Panc1 (cell line): ENCODE data around the gene RGMB. TPM values are rescaled to one million over a fixed set of nuclear protein-coding genes. Genes with fewer than 3 reads are reported as not detected.

ENCODE experiments used
- ATAC-seq: fragments of 200-7000 bp; cut with Tn5 transposase; 2 replicates; pipeline ENCODE4 v1.9.1; 2020; ENCODE audit warnings: mild to moderate bottlenecking, moderate library complexity
- BruUV-seq: library from RNA; stranded (reverse); fragments of 400-500 nt; replicated peaks from 2 replicates; lab custom pipeline; 2021; lab: Mats Ljungman, UMichigan
- CTCF ChIA-PET: fragments of 300-600 bp; sonication (Branson Sonifier 250); formaldehyde crosslinking; loops from one replicate; lab custom pipeline; 2022; ENCODE audit warnings: antibody characterized with exemption; lab: Charles Lee
- POLR2A ChIA-PET: fragments of 300-600 bp; sonication (Branson Sonifier 250); formaldehyde crosslinking; loops from one replicate; lab custom pipeline; 2022; ENCODE audit warnings: antibody characterized with exemption; lab: Charles Lee
- DNase-seq: peaks from one replicate; pipeline ENCODE4 v3.0.0-alpha.2; 2010; ENCODE audit warnings: low read depth, low spot score
- H3K27ac ChIP-seq: 2 replicates; pipeline ENCODE4 v1.5.1; 2011; ENCODE audit warnings: mild to moderate bottlenecking, low read length, inconsistent platforms
- H3K27me3 ChIP-seq: fragments of 200-500 bp; sonication (Bioruptor generic); 2 replicates; pipeline ENCODE4 v1.6.0; 2014; ENCODE audit warnings: low read length, inconsistent platforms; ENCODE audit not compliant: control insufficient read depth, insufficient read depth
- H3K36me3 ChIP-seq: fragments of 200-500 bp; sonication (Bioruptor generic); 2 replicates; pipeline ENCODE4 v1.5.1; 2014; ENCODE audit warnings: inconsistent platforms, mild to moderate bottlenecking, low read length, moderate library complexity; ENCODE audit not compliant: control insufficient read depth, insufficient read depth
- H3K4me1 ChIP-seq: 2 replicates; pipeline ENCODE4 v1.5.1; 2011; ENCODE audit warnings: inconsistent platforms, mild to moderate bottlenecking, low read length, moderate library complexity; ENCODE audit not compliant: control insufficient read depth, insufficient read depth
- H3K4me3 ChIP-seq, 2 experiments: 2 replicates each; pipeline ENCODE4 v1.5.1; 2011 to 2012; ENCODE audit warnings: low read depth in 2 of 2, low read length in 2 of 2, mild to moderate bottlenecking in 2 of 2, inconsistent platforms in 1 of 2, moderate library complexity in 1 of 2
- H3K9me3 ChIP-seq: fragments of 200-500 bp; sonication (Bioruptor generic); 2 replicates; pipeline ENCODE4 v1.5.1; 2014; ENCODE audit warnings: low read depth, mild to moderate bottlenecking, inconsistent platforms, low read length, moderate library complexity; ENCODE audit not compliant: control insufficient read depth, insufficient read depth
- CTCF ChIP-seq: fragments of 450-650 bp; IDR thresholded peaks from 2 replicates; pipeline ENCODE4 v1.5.1; 2017; ENCODE audit warnings: mild to moderate bottlenecking
- POLR2AphosphoS5 ChIP-seq: IDR thresholded peaks from 2 replicates; pipeline ENCODE4 v1.6.1; 2012; ENCODE audit warnings: mild to moderate bottlenecking, low read depth, low read length, moderate library complexity
- REST ChIP-seq, 2 experiments: IDR thresholded peaks; 2 replicates each; pipeline ENCODE4 v1.6.1; 2011 to 2012; ENCODE audit warnings: low read depth in 2 of 2, control low read depth in 1 of 2, low read length in 1 of 2, mild to moderate bottlenecking in 1 of 2, moderate library complexity in 1 of 2; ENCODE audit not compliant: insufficient read depth in 1 of 2
- SIN3A ChIP-seq: IDR thresholded peaks from 2 replicates; pipeline ENCODE4 v1.6.1; 2012; ENCODE audit warnings: low read depth, mild to moderate bottlenecking, low read length, moderate library complexity, borderline replicate concordance; ENCODE audit not compliant: insufficient read depth
- in situ Hi-C: cut with HindIII; loops from 2 replicates; pipeline ENCODE4 v1.10.0; 2016; ENCODE audit warnings: low sequenced_read_pairs, low pct_unique_long_range_greater_than_20kb
- intact Hi-C: fragments of 100-400 bp; cut with micrococcal nuclease; formaldehyde crosslinking; loops from one replicate; pipeline ENCODE4 v1.10.0; 2022; ENCODE audit not compliant: unreplicated experiment
- total RNA-seq: library from RNA; stranded (reverse); gene quantifications from one replicate; pipeline ENCODE4 v1.2.1, GENCODE V29; 2021; ENCODE audit not compliant: unreplicated experiment

Gene RGMB
- total RNA-seq, 1 experiment from 2014 or later, result 25.4 TPM

- BruUV-seq, result no TSS peak
- no peak for TF ChIP-seq SIN3A
- no peak for TF ChIP-seq POLR2AphosphoS5
- TF ChIP-seq CTCF, result no peak
- no peak for TF ChIP-seq REST (IDR thresholded peaks at IDR 0.05; ENCODE audit: insufficient read depth in 1 of 2, low read depth in 2 of 2, low read length in 1 of 2)
- H3K27ac ChIP-seq, result peak overlapping the region; percentile 89
- intact Hi-C loops (loop anchor here (5.0 to 10.0 kb wide), 3 partner anchors 56 to 1584 kb away; no protein-coding TSS in a partner anchor), in situ Hi-C loops (no loop called here)
- no peaks in the 10 kb centered on the region for H3K9me3 ChIP-seq
- ChIA-PET POLR2A (interaction anchor here (0.7 kb wide), 1 partner anchor 158 kb away, joined by 4 read pairs; the partner anchor contains the start of gene CHD1), CTCF (interaction anchor here (0.5 to 0.7 kb wide), 2 partner anchors 249 to 614 kb away, joined by 3 to 5 read pairs; no protein-coding TSS in a partner anchor)
- H3K4me3 ChIP-seq, result peak overlapping the region; percentile 90
- no peaks in the 10 kb centered on the region for H3K27me3 ChIP-seq
- DNase-seq, result no peak
- peaks cover 23% of the 10 kb centered on the region for H3K4me1 ChIP-seq
- ATAC-seq, result no peak
- no peaks in the 10 kb centered on the region for H3K36me3 ChIP-seq
Observed at GRCh38 chr5:98770911-98771322, 2.5 kb upstream of the RGMB start.

- ChIA-PET POLR2A (no interaction called here), CTCF (interaction anchor here (0.5 to 1.6 kb wide), 3 partner anchors 25 to 615 kb away, joined by 3 to 14 read pairs (median 5); no protein-coding TSS in a partner anchor)
- intact Hi-C loops (loop anchor here (5.0 to 10.0 kb wide), 3 partner anchors 56 to 1584 kb away; no protein-coding TSS in a partner anchor), in situ Hi-C loops (no loop called here)
- Histone ChIP-seq H3K27me3 (no peaks in the 10 kb centered on the region), H3K4me3 (peak overlapping the region; percentile 90), H3K27ac (peak overlapping the region; percentile 89), H3K4me1 (peaks cover 28% of the 10 kb centered on the region), H3K9me3 (no peaks in the 10 kb centered on the region), H3K36me3 (no peaks in the 10 kb centered on the region)
- no TSS peak for BruUV-seq
- DNase-seq (peak; percentile 92), ATAC-seq (no peak)
- TF ChIP-seq SIN3A, result 0 out of 2 replicates have a peak, but pooled peaks have one; percentile 25
- TF ChIP-seq POLR2AphosphoS5, result no peak
- peak; percentile 88 for TF ChIP-seq CTCF
- TF ChIP-seq REST (IDR thresholded peaks at IDR 0.05; ENCODE audit: insufficient read depth in 1 of 2, low read depth in 2 of 2, low read length in 1 of 2), result no peak
Observed at GRCh38 chr5:98771382-98772109, 1.9 kb upstream of the RGMB start.
